Activated CD4-positive, CD25-positive, alpha-beta regulatory T cell treated with anti-CD3 and anti-CD28 coated beads, Interleukin-2, amount 50 U/mL, for 24 hours (primary cell): ENCODE results near the gene TUBB4B.
A peak's percentile ranks its signal among the peaks of the same experiment; 100 is the strongest.

Experiments used
- ATAC-seq, 2 donors: fragments of 150-1000 bp; cut with Tn5 transposase; one replicate each; pipeline ENCODE4 v1.10.0; 2021; ENCODE audit warnings: mild to moderate bottlenecking in 1 of 2, moderate library complexity in 1 of 2

TUBB4B gene

GRCh38 chr9:137273095-137273490 is 32.0 kb downstream of the TUBB4B start:
- ATAC-seq, result no peak

GRCh38 chr9:137273611-137274320 is 32.7 kb downstream of the TUBB4B start:
- ATAC-seq, result no peak

DNA sequence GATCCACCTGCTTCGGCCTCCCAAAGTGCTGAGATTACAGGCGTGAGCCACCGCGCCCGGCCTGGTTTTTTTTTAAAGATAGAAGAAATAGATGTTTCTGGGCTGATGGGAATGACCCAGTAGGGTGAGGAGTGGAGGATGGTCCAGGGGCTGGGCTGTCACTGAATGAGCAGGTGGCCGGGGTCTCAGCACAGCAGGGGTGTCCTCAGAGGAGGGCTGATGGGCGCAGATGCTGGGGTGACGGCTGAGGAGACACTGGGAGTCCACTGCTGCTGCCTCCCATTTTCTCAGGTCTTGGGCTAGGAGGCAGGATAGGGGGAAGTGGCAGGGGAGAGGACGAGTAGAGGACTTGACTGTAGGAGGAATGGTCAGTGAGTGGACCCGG is 34.1 kb downstream of the TUBB4B start:
- no peak for ATAC-seq

- no peak for ATAC-seq
Observed at GRCh38 chr9:137275588-137276472, 34.7 kb downstream of the TUBB4B start.

DNA sequence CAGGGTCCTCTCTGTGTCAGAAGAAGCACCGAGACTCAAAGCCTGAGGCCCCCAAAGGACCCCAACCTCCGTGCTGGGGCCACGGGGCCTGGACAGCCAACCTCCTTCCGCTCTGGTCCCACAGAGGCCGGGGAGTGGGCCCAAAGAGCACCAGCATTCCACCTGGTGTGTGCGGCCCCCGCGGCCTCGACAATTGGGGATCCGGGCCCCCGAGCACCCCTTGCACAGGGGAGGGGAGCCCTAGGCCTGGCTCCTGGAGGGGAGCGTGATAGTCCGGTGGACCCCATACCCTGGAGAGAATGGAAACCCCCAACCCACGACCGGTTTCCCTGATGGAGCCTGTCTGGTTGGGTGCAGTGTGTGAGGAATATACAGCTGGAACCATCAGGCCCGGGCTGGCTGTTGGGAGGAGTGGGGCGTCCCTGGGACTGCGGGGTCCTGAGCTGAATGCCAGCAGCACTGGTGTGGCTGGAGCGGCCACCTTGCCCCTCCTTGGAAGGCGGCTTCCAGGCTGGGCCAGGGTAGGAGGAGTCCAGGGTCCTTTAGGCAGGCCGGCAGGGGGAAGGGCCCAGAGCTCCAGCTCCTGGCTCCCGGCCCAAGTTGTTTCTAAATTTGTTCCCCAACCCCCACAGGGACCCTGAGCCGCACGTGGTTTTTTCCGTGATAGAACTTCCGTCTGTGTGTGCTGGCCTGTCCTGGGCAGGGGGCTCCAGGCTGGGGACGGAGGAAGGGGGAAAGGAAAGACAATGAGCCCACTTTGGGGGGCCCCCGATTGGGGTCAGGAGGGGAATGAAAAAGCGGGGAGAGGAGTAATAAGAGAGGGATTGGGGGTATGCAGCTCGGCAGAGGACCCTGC is 35.6 kb downstream of the TUBB4B start:
- no peak for ATAC-seq

DNA sequence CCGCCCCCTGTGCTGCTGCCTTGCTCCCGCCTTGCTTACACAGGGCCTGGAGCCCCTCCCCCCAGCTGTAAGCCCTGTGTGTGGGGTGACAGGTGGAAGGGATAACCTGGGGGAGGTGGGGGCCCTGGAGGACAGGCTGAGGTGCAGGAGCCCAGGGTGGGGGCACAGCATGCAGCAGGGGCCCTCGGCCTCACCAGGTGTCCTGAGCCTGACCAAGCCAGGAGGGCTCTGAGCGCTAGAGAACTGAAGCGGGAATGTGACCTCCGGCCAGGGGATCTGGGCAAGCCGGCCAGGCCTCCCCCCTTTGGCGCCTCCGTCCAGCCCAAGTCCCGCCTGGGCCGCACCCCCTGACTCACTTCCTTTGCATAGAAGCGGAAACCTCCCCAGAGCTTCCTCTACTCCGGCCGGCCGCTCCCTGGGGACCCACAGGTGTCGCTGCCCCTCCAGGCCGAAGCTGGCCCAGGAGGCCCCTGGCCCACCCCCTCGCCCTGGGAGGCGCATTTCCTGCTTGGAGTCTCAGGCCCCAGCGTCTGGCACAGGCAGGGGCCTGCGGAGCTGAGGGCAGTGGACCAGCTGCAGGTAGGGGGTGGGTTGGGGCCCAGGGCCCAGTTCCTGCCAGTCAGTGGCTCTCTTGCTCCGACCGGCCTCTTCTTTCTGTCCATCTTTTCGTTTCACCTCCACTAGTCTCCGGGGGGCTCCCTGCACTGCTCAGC is 36.4 kb downstream of the TUBB4B start, which contains the start of gene TOR4A:
TOR4A (plus strand) TSS at position 398 of the 713 bp plus-strand sequence. CDS start 964 bp downstream, outside the sequence.
- ATAC-seq, result peak; percentile 72 to 76

DNA sequence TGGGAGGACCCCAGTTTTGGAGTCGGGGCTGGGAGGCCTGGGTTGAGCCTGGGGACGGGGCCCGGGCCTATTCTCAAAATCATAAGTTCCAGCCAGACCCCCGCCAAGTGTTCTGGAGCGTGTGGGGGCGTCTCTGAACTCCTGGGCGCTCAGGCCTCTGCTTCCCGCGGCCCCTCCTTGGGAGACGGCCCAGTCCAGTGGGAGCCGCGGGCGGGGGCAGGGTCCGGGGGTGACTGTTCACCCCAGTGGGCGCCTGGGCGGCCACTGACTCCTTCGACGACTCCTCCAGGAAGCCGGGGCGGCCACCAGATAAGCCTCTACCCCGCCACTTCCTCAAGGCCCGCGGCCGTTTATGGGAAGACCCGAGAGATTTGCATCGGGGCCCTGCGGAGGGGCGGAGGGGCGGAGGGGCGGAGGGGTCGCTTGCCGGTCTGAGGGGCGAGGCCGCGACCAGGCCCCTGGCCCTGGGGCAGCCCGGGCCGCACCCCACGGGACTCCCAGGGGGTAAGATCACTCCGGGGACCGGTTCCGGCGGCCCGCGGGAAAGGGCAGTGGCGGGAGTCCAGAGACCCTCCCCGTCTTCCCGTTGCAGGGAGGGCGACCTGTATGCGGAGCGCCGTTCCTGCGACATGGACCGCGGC is 37.1 kb downstream of the TUBB4B start:
- ATAC-seq, result peak; percentile 8 to 12

DNA sequence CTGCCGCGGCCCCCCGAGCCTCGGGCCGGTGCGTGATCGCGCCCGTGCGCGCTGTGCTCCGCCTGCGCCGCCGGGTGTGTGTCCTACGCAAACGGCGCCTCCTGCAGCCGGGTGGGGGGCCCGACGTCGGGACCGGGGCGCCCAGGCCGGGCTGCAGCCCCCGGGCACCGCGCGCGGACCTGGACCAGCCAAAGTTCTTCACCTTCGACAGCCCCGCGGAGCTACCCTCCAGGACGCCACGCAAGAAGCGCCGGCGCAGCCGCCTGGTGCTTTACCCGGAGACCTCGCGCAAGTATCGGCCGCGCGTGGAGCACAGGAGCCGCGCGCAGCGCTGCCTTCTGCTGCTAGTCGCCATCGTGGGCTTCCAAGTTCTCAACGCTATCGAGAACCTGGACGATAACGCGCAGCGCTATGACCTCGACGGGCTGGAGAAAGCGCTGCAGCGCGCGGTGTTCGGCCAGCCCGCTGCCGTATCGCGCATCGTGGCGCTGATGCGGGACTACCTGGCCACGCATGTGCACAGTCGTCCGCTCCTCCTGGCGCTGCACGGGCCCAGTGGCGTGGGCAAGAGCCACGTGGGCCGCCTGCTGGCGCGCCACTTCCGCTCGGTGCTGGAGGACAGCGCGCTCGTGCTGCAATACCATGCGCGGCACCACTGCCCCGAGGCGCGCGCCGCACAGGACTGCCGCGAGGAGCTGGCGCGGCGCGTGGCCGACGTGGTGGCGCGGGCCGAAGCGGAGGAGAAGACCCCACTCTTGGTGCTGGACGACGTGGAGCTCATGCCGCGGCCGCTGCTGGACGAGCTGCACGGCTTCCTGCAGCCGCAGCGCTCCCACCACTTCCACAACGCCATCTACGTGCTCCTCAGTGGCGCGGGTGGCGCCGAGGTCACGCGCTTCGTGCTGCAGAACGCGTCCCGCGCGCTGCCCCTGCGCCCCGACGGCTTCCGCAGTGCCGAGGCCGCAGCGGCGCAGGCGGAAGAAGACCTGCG is 37.9 kb downstream of the TUBB4B start:
- ATAC-seq, result no peak

DNA sequence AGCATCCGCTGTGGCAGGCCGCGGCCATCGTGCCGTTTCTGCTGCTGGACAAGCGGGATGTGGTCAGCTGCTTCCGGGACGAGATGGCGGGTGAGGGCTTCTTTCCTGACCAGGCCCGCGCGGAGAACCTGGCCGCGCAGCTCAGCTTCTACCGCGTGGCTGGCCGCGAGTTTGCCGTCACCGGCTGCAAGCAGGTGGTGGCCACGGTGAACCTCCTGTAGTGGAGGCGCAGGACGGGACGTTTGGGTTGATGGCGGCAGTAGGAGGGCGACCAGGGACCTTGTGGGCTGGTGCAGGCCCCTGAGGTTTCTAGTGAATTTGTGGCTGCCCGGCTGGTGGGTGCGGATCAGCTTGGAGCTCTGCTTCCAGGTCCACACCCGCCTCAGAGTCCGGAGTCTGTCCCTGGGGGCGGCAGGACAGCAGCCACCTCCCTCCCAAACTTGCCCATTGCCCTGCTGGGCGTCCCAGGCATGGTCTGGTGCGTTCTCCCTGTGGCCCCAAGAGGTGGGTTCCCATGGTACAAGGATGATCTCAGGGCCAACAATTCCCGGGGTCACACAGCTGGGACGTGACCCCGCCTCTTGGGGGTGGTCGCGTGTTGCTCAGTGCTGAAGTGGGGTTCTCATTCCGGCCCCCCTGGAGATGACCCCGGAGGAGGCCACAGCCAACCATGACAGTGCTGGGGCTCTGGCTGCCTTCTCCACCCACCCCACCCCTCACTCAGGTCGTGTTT is 38.8 kb downstream of the TUBB4B start:
- no peak for ATAC-seq

DNA sequence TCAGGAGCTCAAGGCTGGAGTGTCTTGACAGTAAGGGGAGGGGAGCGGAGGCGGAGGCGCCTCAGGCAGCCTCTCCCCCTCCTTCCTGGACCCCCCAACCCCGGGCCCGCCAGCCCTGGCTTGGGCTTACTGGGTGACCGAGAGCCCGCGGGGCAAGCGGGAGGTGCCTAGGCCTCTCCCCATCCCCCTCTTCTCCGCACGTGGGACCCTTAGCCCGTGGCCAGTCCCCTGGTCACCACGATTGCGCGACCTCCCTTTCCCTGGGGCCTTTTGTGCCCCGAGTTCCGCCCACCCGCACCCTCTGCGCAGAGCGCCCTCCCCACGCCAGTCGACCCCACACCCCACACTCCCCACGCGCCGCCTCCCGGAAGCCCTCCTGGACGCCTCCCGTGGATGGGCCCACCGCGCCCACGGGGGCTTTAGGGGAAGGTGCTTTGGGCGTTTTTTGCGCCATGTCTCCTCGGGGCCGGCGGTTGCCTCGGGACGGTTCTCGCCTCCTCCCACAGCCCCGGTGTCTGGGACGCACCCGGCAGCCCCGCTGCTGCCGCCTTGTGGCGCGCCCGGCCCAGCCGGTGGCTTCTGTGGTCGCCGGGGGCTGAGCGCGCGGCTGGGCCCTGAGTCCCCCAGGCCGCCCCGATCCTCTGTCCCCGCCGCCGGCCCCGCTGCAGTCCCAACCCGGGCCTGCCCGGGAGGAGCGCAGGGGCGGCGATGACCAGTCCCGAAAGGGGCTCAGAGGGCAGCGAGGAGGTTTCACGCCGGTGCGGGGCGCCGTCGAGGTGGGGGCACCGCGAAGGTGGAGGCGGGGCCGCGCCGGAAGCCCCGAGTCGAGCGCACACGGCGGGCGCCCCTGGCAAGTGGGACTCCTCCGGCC is 39.6 kb downstream of the TUBB4B start:
- peak in 1 of 2 donors; percentile 18 for ATAC-seq

GRCh38 chr9:137281345-137282116 is 40.4 kb downstream of the TUBB4B start:
- ATAC-seq, result no peak

- peak; percentile 41 to 62 for ATAC-seq
Observed at GRCh38 chr9:137286975-137287383, 45.9 kb downstream of the TUBB4B start.

GRCh38 chr9:137293094-137293481 is 52.0 kb downstream of the TUBB4B start:
- ATAC-seq, result no peak
